HG02759 (cell line): ENCODE results near the gene KIAA1671.

Experiments
- ATAC-seq: cut with Tn5 transposase; IDR thresholded peaks from one replicate; pipeline ENCODE4 v1.9.1; 2021; ENCODE audit warnings: mild to moderate bottlenecking, moderate library complexity; ENCODE audit not compliant: unreplicated experiment

The KIAA1671 gene

DNA sequence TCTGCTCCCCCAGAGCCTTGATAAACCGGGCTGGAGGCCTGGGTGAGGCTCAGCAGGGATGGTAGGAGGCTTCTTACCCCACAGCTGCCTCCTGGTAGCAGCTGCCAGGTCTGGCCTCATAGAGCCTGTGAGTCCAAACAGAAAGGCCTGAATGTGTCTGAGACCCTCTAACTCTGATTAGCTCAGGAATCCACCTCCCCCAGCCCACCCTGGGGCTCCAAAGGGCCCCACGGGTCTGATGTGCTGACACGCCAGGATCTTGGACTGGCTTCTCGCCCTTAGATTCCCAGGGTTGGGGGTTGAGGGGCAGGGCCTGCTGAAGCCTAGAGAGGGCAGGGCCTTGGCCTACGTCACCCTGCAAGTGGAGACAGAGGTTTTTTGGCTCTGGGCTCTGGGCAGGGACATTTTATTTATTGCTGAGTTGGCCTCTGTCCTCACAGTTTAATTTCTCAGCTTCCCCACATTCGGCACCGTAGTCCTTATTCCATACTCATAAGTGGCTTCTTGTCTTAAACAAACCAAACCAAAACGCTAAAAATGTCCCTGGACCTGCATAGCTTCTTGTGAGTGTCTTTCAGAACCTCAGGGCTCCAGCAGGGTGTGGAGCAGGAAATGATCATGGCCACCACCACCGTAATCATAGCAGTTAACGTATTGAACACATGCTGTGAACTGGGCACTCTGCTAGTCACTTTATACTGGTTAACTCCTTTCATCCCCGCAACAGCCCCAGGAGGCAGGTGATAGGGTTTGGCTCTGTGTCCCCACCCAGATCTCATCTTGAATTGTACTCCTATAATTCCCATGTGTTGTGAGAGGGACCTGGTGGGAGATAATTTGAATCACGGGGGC lies 25.1 kb downstream of the KIAA1671 start:
- no peak for ATAC-seq

DNA sequence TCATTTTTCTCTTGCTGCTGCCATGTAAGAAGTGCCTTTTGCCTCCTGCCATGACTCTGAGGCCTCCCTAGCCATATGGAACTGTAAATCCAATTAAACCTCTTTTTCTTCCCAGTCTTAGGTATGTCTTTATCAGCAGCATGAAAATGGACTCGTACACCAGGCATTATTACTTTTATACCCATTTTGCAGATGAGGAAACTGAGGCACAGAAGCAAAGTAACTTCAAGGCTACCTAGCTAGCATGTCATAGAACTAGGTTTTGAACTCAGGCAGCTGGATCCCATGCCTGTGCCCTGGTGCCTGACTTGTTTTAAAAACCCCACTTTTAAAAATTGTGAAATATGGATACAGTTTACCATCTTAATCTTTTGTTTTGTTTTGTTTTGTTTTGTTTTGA lies 25.8 kb downstream of the KIAA1671 start:
- ATAC-seq = no peak

- no peak for ATAC-seq
Measured at GRCh38 chr22:24981066-24981465, 28.6 kb downstream of the KIAA1671 start.

- ATAC-seq = no peak
Measured at GRCh38 chr22:24981656-24982055, 29.1 kb downstream of the KIAA1671 start.

GRCh38 chr22:24982301-24983056 lies 30.0 kb downstream of the KIAA1671 start:
- ATAC-seq = no peak

- no peak for ATAC-seq
Measured at GRCh38 chr22:24983151-24983550, 30.6 kb downstream of the KIAA1671 start.

GRCh38 chr22:24984122-24984521 lies 31.6 kb downstream of the KIAA1671 start:
- ATAC-seq = no peak

DNA sequence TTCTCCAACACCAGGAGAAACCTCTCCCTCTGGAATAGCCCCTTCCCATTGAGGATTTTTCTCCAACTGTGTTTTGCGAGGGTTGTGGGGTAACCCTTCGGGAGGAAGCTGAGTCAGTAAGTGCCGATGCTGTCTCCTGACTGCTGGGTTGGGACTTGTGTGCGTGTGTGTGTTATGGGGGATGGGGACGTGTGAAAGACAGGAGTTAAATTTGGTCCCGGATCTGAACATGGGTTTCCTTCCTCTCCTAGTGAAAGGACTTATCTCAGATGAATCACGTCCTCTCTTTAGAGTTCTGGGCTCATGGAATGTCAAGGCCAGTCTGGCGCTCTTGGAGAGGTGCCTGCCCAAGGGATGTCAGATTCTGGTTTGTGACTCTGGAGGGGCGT lies 33.3 kb downstream of the KIAA1671 start:
- ATAC-seq = no peak

DNA sequence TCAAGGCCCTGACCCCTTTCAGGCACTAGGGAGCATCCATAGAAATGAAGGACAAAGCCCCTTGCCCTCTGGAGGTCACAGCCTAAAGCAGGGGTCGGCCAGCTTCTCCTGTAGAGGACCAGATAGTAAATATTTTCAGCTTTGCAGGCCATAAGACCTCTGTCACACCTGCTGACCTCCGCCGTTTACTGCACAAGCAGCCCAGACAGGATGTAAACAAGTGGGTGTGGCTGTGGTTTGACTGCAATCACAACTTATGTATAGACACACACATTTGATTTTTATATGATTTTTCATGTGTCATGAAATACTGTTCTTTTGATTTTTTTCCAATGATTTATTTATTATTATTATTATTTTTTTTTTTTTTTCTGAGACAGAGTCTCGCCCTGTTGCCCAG lies 34.3 kb downstream of the KIAA1671 start:
- no peak for ATAC-seq

- ATAC-seq = no peak
Measured at GRCh38 chr22:24989135-24989534, 36.6 kb downstream of the KIAA1671 start.

DNA sequence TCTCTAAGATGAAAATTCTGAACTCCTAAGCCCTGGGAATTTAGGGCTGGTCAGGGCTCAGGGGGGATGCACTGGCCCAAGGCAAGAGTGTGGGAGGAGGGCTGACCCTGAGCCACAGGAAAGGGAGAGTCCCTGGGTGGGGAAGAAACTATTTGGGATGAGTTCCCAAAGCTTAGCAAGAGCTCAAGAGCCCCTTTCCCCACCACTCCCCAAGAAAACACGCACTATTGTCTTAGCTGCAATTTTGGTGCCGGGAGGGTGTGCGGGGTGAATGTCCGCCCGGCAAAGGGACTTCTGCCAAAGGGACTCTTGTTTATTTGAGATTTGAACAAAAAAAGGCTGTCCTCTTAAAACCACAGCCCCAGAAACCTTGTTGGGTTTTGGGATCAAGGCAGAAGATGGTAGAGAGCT lies 37.0 kb downstream of the KIAA1671 start:
- ATAC-seq = no peak

DNA sequence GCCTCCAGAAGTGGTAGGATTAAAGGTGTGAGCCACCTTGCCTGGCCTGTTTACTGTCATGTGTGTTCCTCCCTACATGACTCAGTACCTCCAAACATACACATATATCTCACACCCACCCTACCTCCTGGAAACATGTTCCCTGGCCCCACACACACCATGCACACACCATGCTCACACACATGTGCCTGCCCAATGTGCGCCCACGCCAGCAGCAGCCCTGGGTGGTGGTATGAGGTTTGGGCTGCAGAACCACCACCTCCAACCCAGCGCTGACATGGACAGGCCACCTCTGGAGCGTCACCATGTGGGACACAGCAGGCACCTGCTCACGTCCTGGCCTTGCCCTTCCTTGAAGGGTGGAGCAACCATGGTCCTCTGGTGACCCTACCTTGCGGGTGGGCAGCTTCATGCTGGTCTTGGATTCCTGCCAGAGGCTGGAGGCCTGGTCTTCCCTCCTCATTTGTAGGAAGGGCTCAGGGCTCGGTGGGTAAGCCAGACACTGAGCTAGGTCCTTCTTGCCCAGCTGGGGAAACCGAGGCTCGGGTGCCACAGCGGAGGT lies 37.9 kb downstream of the KIAA1671 start:
- no peak for ATAC-seq

GRCh38 chr22:24992946-24993345 lies 40.4 kb downstream of the KIAA1671 start:
- ATAC-seq = no peak

GRCh38 chr22:24994070-24994763 lies 41.7 kb downstream of the KIAA1671 start:
- no peak for ATAC-seq

GRCh38 chr22:24995649-24996180 lies 43.2 kb downstream of the KIAA1671 start:
- no peak for ATAC-seq

- no peak for ATAC-seq
Measured at GRCh38 chr22:24996420-24996952, 44.0 kb downstream of the KIAA1671 start.

DNA sequence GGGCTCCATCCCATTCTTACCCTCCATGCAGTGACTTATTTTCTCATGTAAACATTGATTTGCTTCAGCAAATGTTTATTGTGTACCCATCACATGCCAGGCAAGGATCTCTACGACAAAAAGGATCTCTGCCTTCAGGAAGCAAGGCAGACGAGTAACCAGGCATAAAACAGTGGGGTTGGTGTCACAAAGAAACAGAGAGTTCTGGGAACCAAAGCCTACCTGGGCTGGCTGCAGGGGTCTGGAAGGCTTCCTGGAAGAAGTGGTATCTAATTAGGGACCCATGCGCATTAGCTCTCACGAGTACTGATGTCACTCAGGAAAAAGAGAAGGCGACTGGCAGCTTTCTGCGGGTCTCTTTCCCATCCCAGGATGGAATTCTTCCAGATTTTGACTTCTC lies 44.5 kb downstream of the KIAA1671 start:
- no peak for ATAC-seq

DNA sequence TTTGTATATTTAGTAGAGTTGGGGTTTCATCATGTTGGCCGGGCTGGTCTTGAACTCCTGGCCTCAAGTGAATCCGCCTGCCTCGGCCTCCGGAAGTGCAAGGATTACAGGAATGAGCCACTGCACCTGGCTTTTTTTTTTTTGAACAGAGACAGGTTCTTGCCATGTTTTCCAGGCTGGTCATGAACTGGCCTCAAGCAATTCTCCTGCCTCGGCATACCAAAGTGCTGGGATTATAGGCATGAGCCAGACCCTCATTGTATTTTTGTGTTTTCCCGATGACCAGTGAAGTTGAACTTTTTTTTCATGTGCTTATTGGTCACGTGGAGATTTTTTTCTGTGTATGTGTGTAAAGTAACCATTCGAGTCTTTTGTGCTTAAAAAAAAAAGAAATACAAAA lies 48.2 kb downstream of the KIAA1671 start:
- ATAC-seq = no peak

DNA sequence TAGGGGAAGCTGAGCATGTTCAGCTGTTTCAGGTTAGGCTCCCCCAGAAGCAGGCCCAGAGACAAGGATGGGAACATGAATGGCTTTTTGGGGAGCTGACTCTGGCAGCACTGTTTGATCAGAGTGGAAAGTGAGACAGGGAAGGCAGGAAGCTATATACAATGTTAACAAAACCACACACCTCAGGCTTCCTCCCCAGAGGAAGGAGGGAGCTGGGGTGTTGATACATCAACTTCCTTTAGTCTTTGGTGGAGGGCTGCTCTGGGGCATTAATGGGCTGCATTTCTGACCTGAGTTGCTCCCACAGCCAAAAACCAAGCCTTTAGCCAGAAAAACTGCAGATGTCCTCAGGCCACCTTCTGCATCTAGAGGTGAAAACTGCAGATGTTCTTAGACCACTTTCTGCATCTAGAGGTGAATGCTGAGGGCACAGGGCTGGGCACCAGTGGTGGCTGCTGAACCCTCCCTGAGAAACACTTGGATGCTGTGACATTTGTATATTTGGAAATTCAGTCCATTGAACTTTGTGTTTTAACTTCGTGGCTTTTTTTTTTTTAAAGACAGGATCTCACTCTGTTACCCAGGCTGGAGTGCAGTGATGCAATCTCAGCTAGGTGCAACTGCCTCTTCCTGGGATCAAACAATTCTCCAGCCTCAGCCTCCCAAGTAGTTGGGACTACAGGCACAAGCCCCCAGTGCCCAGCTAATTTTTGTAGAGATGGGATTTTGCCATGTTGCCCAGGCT lies 49.9 kb downstream of the KIAA1671 start:
- no peak for ATAC-seq

GRCh38 chr22:25006354-25006753 lies 53.8 kb downstream of the KIAA1671 start:
- ATAC-seq = no peak
